NCI-H82 treated with DMSO at 0.1 percent for 48 hours (cell line): ENCODE data around the gene DSCAM.
"Not testable (repeated sequence)": the region's sequence is repeated elsewhere in the genome, so short reads cannot be mapped to it uniquely, and the experiment has no call there.

ENCODE experiments used
- DNase-seq: peaks from one replicate; lab custom pipeline; 2025; ENCODE audit not compliant: unreplicated experiment; lab: John Stamatoyannopoulos, UW

DSCAM gene

GRCh38 chr21:40337981-40338380, 509.0 kb downstream of the DSCAM start:
- DNase-seq = no peak

- no peak for DNase-seq
These were observed 511.3 kb downstream of the DSCAM start for GRCh38 chr21:40335704-40336103.

GRCh38 chr21:40334159-40334558, 512.8 kb downstream of the DSCAM start:
- no peak for DNase-seq

GRCh38 chr21:40333731-40334130, 513.2 kb downstream of the DSCAM start:
- no peak for DNase-seq

- no peak for DNase-seq
These were observed 515.2 kb downstream of the DSCAM start for GRCh38 chr21:40331804-40332203.

- DNase-seq = no peak
These were observed 515.8 kb downstream of the DSCAM start for GRCh38 chr21:40331172-40331571.

- DNase-seq = no peak
These were observed 522.6 kb downstream of the DSCAM start for GRCh38 chr21:40324389-40324788.

GRCh38 chr21:40320718-40321117, 526.2 kb downstream of the DSCAM start:
- not testable (repeated sequence) for DNase-seq

GRCh38 chr21:40318371-40318770, 528.6 kb downstream of the DSCAM start:
- no peak for DNase-seq

- no peak for DNase-seq
These were observed 530.9 kb downstream of the DSCAM start for GRCh38 chr21:40316104-40316503.

- peak; percentile 73 for DNase-seq
These were observed 531.3 kb downstream of the DSCAM start for GRCh38 chr21:40315626-40316025.

GRCh38 chr21:40313260-40313659, 533.7 kb downstream of the DSCAM start:
- no peak for DNase-seq

GRCh38 chr21:40300300-40300699, 546.7 kb downstream of the DSCAM start:
- DNase-seq = no peak

GRCh38 chr21:40299451-40299850, 547.5 kb downstream of the DSCAM start:
- no peak for DNase-seq

- no peak for DNase-seq
These were observed 552.6 kb downstream of the DSCAM start for GRCh38 chr21:40294345-40294744.

- DNase-seq = no peak
These were observed 555.4 kb downstream of the DSCAM start for GRCh38 chr21:40291560-40291959.

GRCh38 chr21:40284409-40284808, 562.5 kb downstream of the DSCAM start:
- no peak for DNase-seq

- DNase-seq = peak; percentile 63
These were observed 563.8 kb downstream of the DSCAM start for GRCh38 chr21:40282912-40283886.

- no peak for DNase-seq
These were observed 568.6 kb downstream of the DSCAM start for GRCh38 chr21:40278345-40278744.

- no peak for DNase-seq
These were observed 571.0 kb downstream of the DSCAM start for GRCh38 chr21:40276001-40276400.

- DNase-seq = no peak
These were observed 574.9 kb downstream of the DSCAM start for GRCh38 chr21:40272037-40272436.

- DNase-seq = no peak
These were observed 575.8 kb downstream of the DSCAM start for GRCh38 chr21:40271164-40271563.

GRCh38 chr21:40270047-40270446, 576.9 kb downstream of the DSCAM start:
- no peak for DNase-seq
